HG03432 (cell line): ENCODE data around the gene TCFL5.
"Not testable (repeated sequence)": the region's sequence is repeated elsewhere in the genome, so short reads cannot be mapped to it uniquely, and the experiment has no call there.

Experiments used
- ATAC-seq: cut with Tn5 transposase; IDR thresholded peaks from one replicate; pipeline ENCODE4 v1.9.1; 2021; ENCODE audit warnings: mild to moderate bottlenecking, moderate library complexity; ENCODE audit not compliant: unreplicated experiment

The TCFL5 gene

DNA sequence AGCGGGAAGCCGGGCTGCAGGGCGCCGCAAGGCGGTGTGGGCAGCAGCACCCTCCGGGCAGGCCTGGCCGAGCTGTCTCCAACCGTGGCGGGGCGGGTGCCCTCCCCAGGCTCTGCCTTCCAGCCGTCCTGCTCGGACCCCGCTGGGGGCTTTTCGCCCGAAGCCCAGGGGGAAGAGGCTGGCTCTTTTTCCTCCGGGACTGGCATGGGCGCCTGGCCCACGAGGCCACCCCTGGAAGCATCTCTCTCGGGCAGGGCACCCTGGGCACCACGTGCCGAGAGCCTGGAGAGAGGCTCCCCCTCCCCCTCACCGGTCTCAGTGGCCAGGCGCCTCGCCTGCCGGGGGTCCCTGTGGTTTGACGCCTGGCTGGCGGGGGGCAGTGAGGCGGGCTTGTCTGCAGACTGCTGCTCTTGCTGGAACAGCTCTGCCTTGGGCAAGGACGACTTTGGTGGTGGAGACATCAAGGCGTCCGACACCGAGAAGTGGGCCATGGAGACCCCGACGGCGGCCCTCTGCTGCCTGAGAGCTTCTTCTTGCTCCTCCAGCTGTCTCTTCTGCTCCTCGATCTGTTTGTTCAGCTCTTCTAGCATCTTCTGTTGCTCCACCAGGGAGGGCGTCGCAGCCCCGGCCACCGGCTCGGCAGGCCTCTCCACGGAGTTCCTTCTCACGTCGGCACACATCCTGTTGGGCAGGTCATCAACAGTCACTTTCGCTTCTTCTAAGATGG, 19.5 kb upstream of the TCFL5 start:
- ATAC-seq: no peak

GRCh38 chr20:62880147-62880934, 18.7 kb upstream of the TCFL5 start:
- no peak for ATAC-seq

DNA sequence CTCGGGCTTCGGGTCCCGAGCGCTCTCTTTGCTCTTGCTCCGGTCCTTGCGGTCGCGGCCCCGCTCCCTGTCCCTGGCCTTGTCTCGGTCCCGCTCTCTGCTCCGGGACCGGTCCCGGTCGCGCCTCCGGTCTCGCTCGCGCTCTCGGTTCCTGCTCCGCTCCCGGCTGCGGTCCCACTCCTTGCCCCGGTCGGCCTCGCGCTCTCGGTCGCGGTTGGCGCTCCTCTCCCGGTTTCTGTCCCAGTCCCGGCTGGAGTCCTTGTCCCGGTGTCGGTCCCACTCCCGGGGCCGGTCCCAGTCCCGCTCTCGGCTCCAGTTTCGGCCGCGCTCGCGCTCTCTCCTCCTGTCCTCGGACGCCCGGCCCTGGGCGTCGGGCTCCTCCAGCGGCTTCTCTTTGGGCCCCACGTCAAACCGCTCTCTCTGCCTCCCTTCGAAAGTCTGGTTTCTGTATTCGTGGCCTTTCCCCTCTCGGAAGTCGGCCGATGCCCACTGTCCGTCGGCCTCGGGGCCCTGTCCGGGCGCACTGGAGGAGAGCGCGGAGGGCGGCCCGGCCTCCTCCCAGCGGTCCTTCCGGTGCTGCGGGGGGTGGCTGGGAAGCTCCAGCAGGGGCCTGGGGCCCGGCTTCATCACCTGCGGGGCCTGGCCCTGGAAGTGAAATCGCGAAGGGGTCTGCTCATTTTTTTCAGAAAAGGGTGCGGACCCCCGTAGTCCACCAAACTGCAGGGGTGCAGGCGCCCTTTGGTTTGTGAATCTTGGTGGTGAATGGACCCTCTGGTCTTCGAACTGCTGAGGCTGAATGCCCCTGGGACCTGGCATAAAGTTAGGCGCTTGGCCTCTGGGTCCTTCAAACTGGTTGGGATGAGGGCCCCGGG, 17.9 kb upstream of the TCFL5 start:
- no peak for ATAC-seq

- no peak for ATAC-seq
Measured at GRCh38 chr20:62878244-62879038, 16.8 kb upstream of the TCFL5 start.

GRCh38 chr20:62876902-62877816, 15.5 kb upstream of the TCFL5 start:
- no peak for ATAC-seq

- no peak for ATAC-seq
Measured at GRCh38 chr20:62876501-62876901, 14.9 kb upstream of the TCFL5 start.

DNA sequence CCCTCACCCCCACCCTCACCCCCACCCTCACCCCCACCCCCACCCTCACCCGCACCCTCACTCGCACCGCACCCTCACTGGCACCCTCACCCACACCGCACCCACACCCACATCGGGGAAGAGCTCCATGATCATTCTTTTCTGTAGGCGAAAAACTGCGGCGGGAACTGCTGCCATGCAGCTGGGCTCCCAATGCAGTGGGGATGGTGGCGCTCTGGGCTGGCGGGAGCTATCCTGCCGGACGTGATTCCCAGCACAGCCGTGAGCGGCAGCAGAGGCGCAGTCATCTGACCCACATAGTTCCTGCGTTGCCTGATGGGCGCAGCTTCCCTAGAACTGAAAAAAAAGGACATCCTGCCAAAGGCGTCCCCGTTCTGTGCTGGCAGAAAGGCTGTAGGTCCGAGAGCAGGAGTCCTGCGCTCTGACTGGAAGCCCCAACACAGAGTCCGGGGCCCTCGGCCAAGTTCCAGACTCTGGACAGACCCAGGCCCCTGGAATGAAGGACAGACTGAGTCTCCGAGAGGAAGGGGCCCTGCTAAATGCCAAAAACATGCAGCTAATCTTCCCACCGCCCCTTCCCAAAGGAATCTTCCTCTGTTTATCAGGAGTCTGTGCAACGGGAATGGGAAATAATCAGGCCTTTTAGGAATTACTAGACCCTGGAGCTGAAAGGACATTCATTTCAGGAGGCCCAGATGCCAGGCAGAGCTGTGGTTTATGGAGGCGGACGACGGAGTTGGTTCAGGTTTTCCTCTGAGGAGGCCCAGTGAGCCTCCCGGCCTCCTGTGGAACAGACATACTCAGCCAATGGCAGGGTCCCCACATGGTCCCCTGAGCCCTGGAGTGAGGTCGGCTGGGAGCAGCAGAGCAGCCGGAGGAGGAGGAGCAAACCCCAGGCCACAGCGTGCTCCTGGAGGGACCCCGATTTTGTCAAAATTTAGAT, 14.1 kb upstream of the TCFL5 start:
- no peak for ATAC-seq

- ATAC-seq: no peak
Measured at GRCh38 chr20:62874964-62875344, 13.3 kb upstream of the TCFL5 start.

DNA sequence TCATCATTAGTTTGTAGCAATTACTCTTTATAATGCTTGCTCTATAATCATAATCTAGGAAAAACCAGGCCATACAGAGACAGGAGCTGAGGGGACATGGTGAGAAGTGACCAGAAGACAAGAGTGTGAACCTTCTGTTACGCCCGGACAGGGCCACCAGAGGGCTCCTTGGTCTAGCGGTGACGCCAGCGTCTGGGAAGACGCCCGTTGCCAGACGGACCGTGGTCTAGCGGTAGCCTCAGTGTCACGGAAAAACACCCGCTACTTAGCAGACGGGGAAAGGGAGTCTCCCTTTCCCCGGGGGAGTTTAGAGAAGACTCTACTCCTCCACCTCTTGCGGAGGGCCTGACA, 12.0 kb upstream of the TCFL5 start:
- ATAC-seq: not testable (repeated sequence)

- no peak for ATAC-seq
Measured at GRCh38 chr20:62873280-62873679, 11.7 kb upstream of the TCFL5 start.

DNA sequence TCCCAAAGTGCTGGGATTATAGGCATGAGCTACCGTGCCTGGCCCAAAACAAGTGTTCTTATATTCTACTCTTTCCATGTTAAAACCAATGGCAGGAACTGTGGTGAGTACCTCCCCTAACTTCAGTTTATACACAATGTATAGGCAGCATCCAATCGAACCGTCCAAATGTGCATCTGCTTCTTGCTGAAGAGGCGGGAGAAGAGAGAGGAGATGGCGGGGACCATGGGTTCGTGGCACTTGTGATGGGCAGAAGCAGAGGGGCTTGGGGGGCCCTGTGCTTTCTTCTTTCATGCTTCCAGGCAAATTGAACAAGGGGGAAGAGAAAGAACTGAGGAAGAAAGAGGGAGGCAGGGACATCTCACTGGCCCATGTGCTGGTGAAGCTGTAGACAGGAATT, 11.2 kb upstream of the TCFL5 start:
- no peak for ATAC-seq

DNA sequence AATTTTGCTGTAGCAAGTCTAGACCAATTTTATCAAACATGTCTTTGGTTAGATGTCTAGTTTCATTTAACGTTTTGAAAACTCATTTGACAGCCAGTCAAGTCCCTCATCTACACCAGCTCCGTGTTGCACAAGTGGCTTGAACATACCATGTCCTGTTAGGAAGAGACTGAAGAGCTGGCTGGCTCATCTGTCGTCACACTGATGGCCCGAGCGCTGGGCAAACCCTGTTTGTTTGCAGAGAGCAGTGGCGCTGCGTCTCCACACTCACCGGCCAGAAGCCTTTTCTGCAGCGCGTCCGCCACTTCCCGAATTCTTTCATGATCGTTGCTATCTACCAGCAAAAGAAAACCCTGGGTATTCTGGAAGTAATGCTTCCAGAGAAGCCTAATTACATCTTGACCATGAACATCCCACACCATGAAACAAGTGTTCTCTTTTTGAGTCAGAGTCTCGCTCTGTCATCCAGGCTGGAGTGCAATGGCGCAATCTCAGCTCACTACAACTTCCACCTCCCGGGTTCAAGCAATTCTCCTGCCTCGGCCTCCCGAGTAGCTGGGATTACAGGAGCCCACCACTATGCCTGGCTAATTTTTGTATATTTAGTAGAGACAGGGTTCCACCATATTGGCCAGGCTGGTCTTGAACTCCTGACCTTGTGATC, 10.7 kb upstream of the TCFL5 start:
- no peak for ATAC-seq

- no peak for ATAC-seq
Measured at GRCh38 chr20:62864207-62864606, 2.6 kb upstream of the TCFL5 start.

DNA sequence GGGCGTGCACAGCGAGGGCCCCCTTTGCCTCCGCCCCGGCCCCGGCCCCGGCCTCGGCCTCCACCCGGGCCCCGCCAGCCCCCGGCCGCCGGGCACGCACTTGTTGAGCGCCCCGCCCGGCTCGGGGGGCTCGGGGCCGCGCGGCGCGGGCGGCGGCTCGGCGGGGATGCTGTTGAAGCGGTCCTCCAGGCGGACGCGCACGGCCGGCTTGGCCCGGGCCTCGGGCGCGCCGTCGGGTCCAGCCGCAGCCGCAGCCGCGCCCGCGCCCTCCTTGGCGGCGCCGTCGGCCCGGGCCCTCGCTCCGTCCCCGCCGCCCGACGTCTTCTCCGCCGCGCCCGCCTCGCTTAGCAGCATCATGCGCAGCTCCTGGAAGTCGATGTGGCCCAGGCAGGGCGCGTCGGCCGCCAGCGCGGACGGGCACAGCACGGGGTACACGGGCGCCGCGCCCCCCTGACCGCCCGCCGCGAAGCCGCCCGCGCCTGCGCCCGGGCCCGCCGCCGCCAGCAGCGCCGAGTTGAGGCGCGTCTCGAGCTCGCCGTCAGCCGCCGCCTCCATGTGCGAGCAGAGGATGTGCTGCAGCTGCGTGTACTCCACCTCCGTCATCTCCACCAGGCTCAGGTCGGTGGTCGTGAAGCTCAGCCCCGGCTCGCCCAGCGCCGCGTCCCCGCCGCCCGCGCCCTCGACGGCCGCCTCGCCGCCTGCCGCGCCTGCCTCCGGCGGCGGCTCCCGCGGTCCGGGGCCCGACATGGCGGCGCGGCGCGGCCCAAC, 514 bp downstream of the TCFL5 start:
- ATAC-seq: peak; percentile 40

DNA sequence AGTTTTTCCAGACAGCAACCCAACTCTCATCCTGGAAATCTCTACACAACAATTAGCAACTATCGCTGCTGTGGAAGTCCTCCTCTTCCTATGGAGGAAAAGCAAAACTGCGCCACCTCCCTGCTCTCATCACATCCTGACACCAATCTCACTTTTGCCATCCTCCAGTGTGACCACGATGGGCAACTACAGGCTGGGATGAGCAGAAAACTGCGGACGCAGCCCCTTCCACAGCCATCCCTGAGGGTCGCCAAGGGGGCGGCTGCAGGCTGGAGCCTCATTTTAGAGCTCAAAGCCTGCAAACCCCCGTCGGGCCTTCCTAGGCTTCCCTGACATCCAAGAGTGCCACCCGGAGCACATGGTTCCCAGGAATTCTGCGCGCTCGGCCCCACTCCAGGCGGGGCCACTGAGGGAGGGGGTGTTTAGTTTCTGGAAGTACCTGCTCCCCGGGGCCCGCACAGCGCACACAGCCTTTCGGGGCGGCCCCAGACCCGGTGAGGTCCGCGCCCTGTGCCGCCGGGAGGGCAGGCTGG, 1.2 kb downstream of the TCFL5 start:
- ATAC-seq: peak; percentile 19

GRCh38 chr20:62859721-62860120, 1.9 kb downstream of the TCFL5 start:
- no peak for ATAC-seq
